Activated CD4-positive, alpha-beta T cell treated with anti-CD3 and anti-CD28 coated beads, Interleukin-2, amount 50 U/mL, for 4 hours (primary cell): ENCODE results near the gene MTTP.

Source experiments
- DNase-seq, 2 experiments: peaks; one replicate each; pipeline ENCODE4 v3.0.0-alpha.2; 2020

The MTTP gene

DNA sequence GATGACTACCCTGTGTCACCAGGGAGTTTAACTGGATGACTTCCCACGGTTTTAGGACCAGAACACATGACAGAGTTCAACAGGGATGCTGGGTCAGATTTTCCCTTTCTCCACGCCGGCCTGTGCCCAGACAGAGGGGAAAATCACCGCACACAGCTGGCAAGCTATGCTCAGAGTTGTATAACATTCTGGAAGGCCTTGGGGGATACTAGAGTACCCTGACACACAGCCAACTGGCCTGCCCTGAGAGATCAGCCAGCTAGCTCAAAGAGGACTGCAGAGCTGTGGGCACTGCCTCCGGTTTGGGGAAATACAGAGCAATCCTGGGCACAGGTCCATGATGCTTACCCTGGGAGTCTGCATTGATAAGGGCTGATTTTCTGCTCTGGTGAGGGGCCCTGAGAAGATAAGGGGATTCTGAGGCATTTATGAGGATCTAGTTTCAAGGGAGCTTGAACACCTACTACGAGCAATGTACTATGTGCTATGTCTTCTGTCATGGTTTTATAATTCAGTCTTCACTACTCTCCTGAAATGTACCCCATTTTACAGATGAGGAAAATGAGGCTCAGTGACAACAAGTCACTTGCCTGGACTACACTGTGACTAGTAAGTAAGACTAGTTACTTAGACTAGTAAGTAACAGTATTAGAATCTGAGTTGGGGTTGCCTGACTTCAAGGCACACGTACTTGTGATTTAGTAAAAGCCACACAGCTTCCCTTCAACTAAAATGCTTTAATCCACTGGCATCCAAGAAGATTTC is 68.3 kb downstream of the MTTP start:
- DNase-seq = no peak

DNA sequence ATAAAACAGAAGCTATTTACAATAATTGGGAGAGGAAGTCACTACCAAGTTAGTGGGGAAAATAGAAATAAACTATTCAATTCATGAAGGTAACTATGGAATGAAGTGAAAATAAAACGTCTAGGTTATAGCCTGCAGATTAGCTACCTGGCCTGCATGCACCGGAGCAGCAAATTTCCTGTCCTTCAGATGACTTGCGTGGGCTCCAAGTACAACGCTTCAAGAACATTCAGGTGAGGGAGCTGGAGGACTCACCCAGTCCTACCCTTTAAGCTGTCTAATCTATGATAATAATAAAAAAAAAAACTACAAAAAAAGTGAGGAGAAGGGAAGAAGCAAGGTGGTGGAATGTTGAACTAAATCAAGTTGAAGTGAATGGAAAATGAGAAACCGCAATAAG is 69.8 kb downstream of the MTTP start:
- DNase-seq = no peak

DNA sequence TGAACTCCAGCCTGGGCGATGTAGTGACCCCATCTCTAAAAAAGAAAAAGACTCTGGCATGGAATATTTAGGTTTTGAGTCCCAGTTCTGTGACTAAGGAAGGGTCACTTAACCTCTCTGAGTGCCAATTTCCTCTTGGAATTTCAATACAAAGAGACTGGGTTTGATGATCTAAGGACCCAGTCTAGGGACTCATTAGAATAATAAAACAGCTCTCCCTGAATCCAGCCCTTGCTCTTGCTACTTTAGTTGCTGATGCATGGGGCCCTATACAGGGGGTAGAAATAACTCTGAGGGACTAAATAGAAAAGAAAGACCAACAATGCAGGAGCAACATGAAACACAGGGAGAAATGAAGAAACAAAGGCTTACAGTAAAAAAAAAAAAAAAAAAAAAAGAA is 70.4 kb downstream of the MTTP start:
- no peak for DNase-seq

DNA sequence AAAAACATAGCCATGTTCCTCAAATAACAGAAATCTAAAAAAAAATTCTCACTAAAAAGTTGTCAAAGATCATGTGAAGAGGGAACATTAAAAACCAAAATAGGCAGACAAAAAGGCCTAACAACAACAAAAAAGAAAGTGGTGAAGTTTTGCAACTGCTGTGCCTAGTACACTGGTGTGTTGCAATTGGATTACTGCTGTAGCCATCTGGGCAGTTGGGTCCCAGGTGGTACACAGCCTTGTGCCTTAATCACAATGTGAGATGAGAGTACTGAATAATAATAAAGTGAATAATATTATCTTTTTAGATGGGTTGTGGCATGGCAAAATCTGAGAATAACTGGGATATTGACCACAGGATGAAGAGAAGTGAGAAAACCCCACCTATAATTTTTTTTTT is 71.0 kb downstream of the MTTP start:
- no peak for DNase-seq

DNA sequence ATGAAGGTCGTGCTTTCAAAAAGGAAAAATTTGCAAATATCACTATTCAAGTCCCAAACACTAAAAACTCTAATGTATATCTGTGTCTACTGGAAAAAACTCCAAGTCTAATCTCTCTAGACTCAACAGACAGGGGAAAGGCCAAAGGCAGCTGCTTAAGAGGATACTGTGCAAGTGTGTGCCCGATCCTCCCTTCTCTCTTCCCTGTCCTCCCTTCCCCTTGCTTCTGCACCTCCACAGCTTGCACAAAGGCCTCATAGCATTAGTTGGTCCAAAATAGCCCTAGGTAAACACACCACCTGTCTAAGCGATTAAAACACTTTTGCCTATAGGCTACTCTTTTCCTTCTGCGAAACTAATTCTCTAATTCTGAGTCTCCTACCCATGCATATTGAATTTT is 72.4 kb downstream of the MTTP start:
- no peak for DNase-seq

DNA sequence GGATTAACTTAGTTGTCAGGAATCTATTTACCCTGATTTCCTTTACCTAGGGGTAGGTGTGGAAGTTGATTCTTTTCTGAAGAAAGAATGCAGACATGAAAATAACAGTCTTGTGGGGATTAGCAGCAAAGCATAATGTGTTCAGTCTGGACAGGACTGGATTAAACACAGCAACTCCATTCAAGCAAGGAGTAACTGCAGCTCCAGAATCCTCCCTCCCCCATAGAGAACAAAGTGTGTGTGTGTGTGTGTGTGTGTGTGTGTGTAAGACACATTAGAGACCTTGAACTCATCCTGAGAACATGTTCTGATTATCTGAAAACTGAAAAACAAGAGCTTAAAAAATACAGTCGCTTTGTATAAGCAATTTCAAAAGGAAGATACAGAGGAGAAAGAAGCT is 73.7 kb downstream of the MTTP start:
- DNase-seq = no peak

DNA sequence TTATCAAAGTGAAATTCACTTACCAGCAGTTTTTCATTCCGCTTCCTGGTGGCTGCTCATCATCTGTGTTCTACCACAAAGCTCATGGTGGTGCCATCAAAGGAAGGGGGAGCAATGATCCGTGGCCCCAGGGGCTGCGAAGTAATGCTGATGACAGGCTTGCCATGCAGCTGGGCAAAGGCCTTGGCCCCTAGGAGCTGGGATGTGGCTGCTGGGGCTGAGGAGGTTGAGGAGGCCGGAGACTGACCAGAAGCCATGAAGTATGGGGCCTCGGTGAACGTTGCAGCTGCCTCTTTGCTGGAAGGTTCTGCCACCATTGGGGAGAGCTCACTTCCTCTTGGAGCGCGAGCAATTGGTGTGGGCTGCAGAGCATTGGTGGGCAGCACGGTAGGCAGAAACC is 74.6 kb downstream of the MTTP start:
- no peak for DNase-seq

DNA sequence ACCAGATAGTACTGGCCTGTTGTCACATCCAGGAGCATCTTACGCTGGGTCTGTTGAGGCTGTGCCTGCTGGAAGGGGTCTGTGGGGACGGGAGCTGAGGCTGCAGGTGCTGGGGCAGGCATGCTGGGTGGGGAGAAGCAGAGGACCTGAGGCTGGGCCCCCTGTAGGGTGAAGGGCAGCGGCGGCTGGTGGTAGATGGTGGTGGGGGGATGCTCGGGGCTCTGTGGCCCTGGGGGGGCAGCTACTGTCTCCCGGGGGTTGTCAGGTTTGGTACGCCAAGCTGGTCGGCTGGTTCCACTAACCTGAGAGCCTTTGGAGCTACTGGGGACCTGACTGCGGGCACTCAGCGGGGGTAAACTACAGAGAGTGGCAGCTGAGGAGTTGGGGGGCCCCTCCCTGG is 75.2 kb downstream of the MTTP start:
- DNase-seq = no peak

DNA sequence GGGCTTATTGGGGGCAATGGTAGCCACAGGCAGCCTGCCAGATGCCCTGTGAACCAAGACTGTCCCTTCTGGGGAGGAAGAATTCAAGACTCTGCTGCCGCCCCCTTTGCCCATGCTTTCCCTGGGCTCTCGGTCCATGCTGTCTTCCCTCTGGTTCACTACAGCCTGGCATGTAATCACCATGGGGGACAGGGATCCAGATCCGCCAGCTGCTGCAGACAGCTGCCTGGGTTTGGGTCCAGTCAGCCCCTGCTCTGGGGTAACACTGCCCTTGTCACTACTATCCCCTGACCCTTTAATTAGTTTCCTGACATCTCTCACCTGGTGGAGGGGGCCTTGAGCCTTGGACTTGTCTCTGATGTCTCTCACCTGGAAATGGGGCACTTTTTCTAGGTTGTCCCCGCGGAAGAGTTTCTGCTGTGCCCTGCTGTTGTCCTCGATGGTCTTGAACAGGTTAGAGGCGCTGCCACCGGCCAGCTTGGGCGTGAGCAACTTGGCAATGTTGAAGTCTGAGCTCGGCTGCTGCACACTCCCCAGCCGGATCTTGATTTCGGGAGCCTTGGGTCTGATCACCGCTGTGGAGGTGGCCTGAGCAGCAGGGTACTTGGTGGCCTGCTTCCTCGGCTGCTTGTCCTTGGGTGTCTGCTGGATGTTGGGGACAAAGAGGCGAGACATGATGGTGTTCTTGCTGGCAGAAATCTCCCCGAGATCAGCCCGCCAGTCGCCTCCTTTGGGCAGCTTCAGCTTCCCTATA is 76.6 kb downstream of the MTTP start:
- no peak for DNase-seq

DNA sequence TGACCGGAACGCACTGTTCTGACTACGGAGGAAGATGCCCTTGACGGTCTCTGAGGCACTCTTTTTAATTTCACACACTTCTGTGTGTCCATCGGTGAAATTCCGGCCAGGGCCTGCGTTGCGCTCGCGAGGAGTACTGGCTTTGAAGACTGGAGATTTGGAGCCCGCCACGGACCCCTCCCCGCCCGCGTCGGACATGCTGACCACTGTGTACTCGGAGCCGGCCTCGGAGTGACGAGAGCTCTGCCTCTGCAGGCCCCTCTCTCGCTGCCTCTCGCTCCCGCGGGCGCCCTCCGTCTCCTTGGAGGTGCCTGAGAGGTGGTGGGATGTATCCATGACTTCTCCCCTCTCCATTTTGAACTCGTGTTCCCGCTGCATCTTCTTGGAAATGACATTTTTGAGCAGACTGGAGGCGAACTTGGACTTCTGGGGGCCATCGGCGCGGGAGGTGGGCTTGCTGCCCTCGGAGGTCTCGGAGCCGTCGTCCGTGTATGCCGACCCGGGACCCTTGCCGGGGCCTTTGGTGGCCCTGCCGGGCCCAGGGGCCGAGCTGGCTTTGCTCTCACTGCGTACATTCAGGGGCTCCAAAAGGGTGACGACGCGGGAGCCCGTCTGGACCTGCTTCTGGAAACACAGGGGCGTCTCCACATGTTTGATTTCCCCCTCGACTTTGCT is 77.3 kb downstream of the MTTP start:
- no peak for DNase-seq

DNA sequence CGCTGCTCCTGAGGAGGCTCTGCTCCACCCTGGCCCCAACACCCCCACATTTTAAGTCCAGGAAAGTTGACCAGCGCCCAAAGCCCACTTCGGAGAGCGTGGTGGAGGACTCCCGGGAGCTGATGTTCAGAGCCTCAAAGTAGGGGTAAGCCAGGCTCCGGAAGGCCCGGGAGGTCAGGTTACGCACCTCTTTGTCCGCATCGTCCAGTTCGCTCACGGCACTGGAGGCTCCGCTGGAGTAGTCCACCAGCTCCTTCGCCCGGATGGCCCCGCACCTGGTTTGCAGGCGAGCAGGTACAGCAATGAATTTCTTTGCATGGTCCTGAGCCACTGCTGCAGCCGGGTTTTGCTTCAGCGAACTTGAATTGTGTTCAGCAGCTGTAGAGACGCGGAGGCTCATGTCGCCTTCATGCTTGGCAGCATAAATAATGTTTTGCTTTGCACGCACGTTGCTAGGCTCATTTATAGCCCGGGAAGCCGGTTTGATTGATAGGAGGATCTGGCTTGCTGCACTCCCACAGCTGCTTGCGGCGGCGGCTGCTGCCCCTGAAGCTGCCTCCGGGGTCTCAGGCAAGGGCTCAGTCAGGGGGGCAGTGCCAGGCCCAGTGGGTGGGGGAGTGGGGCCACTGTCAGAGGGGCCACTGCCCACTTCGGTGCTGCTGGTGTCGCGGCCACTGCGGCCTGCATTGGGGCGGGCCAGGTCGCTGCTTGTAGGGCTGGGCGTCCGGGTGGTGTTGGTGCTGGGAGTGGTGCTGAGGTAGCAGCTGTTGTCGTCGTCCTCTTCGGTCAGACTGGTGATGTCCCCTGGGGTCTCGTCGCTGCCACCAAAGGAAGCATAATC is 78.2 kb downstream of the MTTP start:
- no peak for DNase-seq

DNA sequence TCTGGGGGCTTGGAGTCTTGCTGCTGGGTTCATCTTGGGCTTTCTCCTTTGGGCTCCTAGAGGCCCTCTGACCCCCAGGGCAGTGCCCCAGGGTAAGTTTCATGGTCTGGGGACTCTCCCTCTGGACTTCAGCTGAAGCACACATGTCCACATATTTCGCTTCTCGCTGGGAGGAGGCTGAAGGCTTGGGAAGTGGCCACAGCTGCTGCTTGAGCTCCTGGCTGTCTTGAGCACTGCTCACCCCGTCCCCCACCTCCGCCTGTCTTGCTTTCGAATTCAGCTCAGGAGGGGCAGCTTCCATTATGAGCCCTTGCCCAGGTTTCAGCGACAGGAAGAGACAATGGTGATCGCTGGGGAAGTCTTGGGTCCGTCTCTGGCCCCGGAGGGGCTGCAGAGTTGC is 79.3 kb downstream of the MTTP start:
- DNase-seq = no peak

DNA sequence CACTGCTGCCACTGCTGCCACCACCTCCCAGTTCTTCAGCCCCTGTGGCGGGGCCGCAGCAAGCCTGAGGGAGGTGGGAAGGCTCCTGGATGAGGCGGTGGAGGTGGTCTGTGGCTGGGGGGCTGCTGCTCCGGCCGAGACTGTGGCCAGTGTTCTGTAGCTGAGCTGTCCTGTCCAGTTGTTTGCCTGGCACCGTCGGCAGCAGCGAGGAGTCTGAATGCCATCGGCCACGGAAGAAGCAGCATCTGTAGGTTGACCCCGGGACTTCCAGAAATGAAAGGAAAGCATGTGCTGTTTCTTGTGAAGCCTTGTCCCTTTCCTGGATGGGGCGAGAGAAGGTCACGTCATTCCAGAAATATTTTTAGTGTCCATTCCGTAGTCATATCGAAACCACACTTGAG is 79.7 kb downstream of the MTTP start:
- no peak for DNase-seq

DNA sequence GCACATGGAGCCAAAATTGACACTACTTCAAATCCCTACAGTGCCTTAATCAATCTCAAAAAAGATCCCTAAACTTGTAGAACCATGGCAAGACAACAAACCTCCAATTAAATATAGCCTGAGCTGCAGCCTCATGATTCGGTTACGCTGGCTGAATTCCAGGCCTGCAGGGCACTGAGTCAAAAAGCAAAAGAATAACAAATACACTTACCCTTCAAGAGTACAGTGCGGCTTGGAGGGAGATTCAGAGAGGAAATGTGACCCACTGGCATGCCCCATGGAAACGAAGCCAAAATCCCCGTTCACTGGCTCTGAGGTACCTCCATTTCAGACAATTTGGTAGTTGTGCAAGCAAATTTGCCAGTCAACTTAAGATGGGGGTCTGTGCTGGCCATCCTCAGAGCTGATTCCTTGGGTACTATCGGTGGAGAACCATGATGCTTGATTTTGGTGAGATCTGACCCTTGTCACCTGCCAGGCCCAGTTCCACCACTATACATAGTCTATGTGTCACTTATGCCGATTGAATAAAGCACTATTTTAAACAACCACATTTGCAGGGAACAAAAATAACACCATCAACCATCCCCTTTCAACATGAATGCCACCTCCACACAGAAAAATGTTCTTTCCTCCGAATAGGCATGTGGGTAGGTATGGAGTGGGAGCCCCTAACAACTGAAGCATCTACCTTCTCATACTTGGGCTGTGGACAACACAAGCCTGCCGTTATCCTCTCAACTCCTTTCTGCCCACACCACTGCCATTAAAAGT is 80.9 kb downstream of the MTTP start:
- no peak for DNase-seq

DNA sequence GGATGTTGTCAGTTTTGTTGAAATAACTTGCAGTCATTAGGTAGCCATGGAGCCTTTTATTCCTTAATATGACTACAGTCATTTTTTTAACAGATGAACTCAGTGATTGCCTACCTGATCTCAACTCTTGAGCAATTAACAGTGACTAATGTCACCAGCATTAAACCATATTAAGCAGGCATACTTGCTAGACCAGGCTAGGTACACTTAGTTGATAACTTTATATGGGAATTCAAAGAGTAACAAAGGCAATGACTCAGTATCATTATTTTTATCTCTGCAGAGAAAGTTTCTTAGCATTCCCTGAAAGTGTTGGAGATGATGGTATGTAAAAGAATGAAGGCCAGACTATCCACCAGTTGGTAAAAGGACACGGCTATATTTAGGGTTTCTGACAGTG is 83.2 kb downstream of the MTTP start, which contains the start of gene C4orf54:
Gene C4orf54, minus strand, starts transcription at position 31 of the 400 bp plus-strand sequence. CDS start 3,180 bp downstream, outside the sequence.
- DNase-seq = no peak

DNA sequence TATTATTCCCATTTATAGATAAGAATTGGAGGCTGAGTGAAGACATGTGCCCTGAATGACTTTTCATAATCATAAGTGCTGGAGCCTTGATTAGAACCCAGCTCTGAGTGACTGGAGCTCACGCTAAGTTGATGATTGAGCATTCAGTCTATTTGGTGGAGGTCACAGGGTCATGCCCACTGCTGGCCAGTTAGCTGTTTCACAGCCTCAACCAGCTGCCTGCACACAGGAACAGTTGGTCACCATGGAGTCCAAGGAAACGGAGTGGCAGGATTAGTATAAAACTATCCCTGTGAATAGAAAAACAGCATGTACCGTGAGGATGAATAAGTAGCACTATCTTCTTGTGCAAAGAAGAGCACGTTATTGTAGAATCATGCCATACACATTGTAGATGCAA is 84.0 kb downstream of the MTTP start:
- no peak for DNase-seq

DNA sequence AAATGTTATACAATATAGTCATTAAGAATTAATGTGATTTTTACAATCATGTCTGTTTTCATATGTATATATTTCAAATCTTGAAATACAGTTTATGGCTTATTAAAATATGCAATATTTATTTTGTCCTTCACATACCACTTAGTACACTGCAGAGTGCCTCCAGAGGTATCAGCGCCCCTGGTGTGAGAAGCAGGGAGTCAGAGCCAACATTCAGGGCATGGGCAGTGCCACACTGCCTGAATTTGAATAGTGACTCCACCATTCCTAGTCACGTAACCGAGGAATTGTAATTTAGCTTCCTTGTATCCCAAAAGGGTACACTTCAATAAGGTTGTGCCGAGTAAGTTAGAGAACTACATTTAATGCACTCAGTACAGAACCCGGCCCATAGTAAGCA is 87.3 kb downstream of the MTTP start:
- no peak for DNase-seq

DNA sequence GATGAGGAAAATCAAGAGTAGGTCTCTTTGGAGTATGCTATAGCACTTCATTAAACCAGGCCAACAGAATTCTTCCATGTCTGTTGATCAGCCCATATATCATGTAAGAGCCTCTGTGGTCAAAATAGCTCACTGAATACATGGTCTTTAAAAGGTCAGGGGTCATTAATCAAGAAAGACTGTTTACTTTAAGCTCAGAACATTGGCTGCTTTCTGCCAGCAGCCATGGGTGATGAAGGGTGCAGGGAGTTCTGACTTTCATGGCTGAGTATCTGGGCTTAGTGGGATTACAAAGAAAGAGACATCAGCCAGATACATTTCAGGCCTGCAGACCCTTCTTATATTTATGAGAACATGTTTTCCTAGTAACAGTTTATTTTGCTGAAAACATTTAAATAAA is 90.1 kb downstream of the MTTP start:
- no peak for DNase-seq

DNA sequence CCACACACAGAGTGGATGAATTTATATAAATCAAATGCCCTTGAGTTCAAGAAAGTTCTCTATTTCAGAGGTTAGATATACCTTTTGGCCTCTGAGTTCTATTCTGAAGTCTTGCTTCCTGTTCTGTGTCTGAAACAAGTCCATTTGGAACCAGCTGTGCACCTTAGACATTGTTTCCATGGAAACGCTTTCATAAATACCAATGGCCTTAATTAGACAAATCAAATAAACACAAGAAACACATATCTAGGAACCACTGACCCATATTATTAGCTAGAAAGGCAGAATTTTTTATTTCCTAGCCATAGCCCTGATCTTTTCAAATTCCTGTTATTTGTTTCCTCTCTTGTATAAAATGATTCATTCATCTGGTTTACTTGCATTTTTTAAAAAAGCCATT is 91.4 kb downstream of the MTTP start:
- no peak for DNase-seq

DNA sequence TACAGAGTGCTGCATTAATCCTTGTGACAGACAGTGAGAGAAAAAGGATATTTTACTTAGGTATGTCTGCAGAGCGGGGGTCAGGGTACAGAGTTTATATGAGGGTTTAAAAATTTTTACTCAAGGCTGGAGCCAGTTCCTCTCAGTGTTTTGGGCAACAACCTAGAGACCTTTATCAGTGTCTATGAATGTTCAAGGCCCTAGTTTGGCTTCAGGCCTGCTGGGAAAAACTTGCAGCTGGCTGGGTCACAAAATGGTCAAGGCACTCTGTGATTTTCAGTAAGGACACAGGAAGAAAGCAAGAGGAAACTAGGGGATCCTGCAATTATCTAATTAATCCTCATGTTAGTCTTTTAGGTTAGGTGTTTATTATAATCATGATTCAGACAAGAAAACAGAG is 93.8 kb downstream of the MTTP start:
- DNase-seq = no peak

DNA sequence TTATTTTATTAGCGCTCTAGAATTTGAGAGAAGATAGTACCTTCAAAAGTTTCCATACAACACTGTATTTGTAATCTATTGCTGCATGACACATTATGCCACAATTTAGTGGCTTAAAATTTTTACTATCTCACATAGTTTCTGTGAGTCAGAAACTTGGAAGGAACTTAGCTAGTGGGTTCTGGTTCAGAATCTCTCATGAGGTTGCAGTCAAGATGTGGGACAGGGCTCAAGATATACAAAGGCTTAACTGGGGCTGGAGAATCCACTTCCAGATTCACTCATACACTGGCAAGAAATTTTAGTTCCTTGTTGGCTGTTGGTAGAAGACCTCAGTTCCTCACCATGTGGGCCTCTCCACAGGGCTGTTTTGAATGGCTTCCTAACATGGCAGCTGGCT is 94.5 kb downstream of the MTTP start:
- no peak for DNase-seq

DNA sequence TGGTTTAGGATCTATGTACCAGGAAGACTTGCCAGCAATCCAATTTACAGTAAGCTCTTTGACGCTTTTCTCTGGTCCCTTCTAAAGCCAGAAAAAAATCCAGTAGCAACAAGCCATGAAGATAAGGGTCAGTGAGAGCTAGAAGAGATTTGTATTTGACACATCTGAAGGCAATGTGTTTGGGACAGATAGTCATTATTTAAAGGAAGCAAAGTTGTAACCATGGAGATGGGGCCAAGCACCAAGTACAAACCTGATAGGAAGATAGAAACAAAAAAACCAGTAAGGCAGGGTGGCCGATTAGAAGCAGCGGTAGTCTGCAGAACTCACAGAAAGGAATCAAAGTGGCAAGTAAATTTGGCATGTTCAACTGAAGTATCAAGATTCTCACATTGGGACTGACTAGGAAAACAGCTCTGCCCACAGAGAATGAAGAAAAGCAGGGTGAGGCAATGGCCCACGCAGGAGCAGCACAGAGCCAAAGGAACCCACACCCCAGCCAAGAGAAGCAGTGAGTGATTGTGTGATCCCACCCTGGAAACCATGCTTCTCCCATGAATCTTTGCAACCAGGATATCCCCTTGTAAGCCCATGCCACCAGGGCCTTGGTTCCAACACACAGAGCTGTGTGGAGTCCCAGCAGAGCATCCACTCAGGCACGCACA is 95.9 kb downstream of the MTTP start:
- no peak for DNase-seq
